Thoracic aorta (tissue), 2 donors: ENCODE results near the gene SETDB1. TPM values are rescaled to one million over a fixed set of nuclear protein-coding genes. Genes with fewer than 3 reads are reported as not detected.
A peak's percentile ranks its signal among the peaks of the same experiment; 100 is the strongest.

Source experiments
- ATAC-seq: fragments of 150-250 bp; one replicate; pipeline ENCODE4 v1.8.0; 2017; ENCODE audit warnings: low read depth; ENCODE audit not compliant: insufficient number of reproducible peaks, low FRiP score
- DNase-seq: peaks from one replicate; pipeline ENCODE4 v3.0.0-alpha.2; 2020; ENCODE audit warnings: low spot score
- H3K27ac ChIP-seq, 2 donors: fragments of 200-600 bp; sonication (generic); 1 replicate in 1 of 2; 2 replicates in 1 of 2; pipeline ENCODE4 v1.5.1; 2016; ENCODE audit warnings: mild to moderate bottlenecking in 2 of 2, moderate library complexity in 2 of 2
- H3K27me3 ChIP-seq: fragments of 200-600 bp; sonication (generic); replicated peaks from 2 replicates; pipeline ENCODE4 v1.6.0; 2016; ENCODE audit warnings: mild to moderate bottlenecking; ENCODE audit not compliant: insufficient read depth
- H3K36me3 ChIP-seq: fragments of 200-600 bp; sonication (generic); one replicate; pipeline ENCODE4 v1.5.1; 2016
- H3K4me1 ChIP-seq, 2 donors: fragments of 200-600 bp; sonication (generic); 1 replicate in 1 of 2; 2 replicates in 1 of 2; pipeline versions ENCODE4 v1.5.1 to v1.6.0; 2016; ENCODE audit warnings: low read depth in 2 of 2, mild to moderate bottlenecking in 1 of 2; ENCODE audit not compliant: control insufficient read depth in 1 of 2
- H3K4me3 ChIP-seq: fragments of 200-600 bp; sonication (generic); 2 replicates; pipeline ENCODE4 v1.5.1; 2016; ENCODE audit warnings: mild to moderate bottlenecking
- H3K9me3 ChIP-seq: fragments of 200-600 bp; sonication (generic); 2 replicates; pipeline ENCODE4 v1.5.1; 2016
- CTCF ChIP-seq: fragments of 200-600 bp; sonication (generic); IDR thresholded peaks from one replicate; pipeline ENCODE4 v1.5.1; 2019; ENCODE audit warnings: antibody characterized with exemption
- total RNA-seq, 2 donors: library from RNA; depleted of rRNA; stranded (reverse); fragments of >200 nt; gene quantifications; one replicate each; pipeline versions ENCODE4 v1.1.0 to v1.2.3, GENCODE V29; 2016

The SETDB1 gene
- total RNA-seq, 2 donors from 2014 or later = 38.9 to 42.7 TPM

DNA sequence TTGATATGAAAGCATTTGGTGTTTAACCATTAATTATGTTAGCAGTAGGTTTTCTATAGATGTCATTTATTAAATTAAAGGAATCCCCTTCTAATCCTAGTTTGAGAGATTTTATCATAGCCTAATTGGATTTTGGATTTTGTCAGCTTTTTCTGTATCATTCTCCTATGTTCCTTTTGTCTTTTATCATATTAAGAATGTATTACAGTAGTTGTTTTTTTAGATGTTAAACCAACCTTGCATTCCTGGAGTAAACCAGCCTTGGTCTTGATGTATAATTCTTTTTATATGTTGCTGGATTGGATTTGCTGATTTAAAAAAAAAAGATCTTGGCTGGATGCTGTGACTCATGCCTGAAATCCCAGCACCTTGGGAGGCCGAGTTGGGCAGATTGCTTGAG, 5.6 kb downstream of the SETDB1 start:
- ATAC-seq = no peak

DNA sequence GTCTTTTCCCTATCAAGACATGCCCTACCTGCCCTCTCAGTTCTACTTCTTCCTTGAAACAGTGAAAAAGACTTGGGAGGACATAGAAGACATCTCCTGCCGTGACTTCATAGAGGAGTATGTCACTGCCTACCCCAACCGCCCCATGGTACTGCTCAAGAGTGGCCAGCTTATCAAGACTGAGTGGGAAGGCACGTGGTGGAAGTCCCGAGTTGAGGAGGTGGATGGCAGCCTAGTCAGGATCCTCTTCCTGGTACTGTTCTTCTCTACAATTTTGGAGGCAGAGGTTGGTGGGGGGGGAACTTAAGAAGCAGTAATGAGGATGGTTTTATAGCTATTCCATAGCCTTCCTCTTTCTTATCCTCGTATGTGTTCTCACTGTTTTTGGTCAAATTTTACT, 18.7 kb downstream of the SETDB1 start:
- TF ChIP-seq CTCF = no peak
- Histone ChIP-seq H3K27me3 (no peaks in the 10 kb centered on the region), H3K27ac (peak overlapping the region; percentile 11 to 24), H3K4me3 (no peak overlapping the region), H3K36me3 (peaks cover 75% of the 10 kb centered on the region), H3K9me3 (no peaks in the 10 kb centered on the region), H3K4me1 (peaks cover 0 to 7% of the 10 kb centered on the region in 2 donors)
- ATAC-seq (no peak), DNase-seq (no peak)

More for the DNA sequence above, 5.6 kb downstream of the SETDB1 start:
- TF ChIP-seq CTCF = no peak
- no peak for DNase-seq
- H3K4me3 ChIP-seq = no peak overlapping the region
- H3K36me3 ChIP-seq = peaks cover 23% of the 10 kb centered on the region
- no peaks in the 10 kb centered on the region for H3K27me3 ChIP-seq
- H3K9me3 ChIP-seq = peaks cover 6% of the 10 kb centered on the region
- peaks cover 4 to 13% of the 10 kb centered on the region in 2 donors for H3K4me1 ChIP-seq
- H3K27ac ChIP-seq = no peak overlapping the region

DNA sequence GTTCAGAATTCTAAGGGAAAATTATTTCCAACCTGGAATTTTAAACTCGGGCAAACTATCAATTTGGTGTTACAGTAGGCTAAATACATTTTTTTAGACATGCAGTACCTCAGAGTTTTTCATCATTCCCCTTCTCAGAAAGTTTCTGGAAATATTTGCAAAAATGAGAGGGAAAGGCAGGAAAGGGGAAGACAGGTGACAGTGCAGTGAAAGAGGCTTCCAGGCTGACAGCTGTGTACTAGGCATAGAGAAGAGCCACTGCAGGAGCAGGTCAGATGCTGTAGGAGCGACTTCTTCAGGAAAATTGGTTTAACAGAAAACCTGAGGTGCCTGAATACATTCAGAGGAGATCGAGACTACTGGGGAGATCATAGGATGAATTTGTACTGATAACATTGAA, 28.5 kb downstream of the SETDB1 start:
- ATAC-seq = no peak
- Histone ChIP-seq H3K36me3 (peaks cover 42% of the 10 kb centered on the region), H3K4me3 (no peak overlapping the region), H3K4me1 (no peaks in the 10 kb centered on the region), H3K27ac (no peak overlapping the region), H3K9me3 (no peaks in the 10 kb centered on the region), H3K27me3 (no peaks in the 10 kb centered on the region)
- no peak for TF ChIP-seq CTCF
- DNase-seq = no peak

DNA sequence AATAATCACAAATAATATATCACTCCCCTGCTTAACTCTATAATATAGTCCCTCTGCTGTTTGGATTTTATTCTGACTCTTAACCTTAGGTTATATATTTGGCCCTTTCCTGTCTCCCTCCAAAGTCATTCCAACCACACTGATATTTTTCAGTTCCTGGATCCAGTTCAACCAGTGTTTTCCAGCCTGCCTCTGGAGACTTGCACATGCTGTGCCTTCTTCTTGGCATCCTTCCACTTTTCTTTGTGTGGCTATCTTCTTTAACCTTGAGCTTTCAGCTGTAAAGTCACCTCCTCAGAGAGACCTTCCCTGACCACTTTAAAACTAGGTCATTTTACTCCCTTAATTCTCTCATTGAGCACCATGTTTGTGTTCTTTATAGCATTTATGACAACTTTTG, 29.1 kb downstream of the SETDB1 start:
- Histone ChIP-seq H3K27ac (no peak overlapping the region), H3K9me3 (no peaks in the 10 kb centered on the region), H3K4me1 (no peaks in the 10 kb centered on the region), H3K27me3 (no peaks in the 10 kb centered on the region), H3K36me3 (peaks cover 47% of the 10 kb centered on the region), H3K4me3 (no peak overlapping the region)
- no peak for ATAC-seq
- DNase-seq = no peak
- TF ChIP-seq CTCF = no peak

GRCh38 chr1:150957666-150958065, 31.5 kb downstream of the SETDB1 start:
- Histone ChIP-seq H3K9me3 (no peaks in the 10 kb centered on the region), H3K4me3 (no peak overlapping the region), H3K36me3 (peaks cover 50% of the 10 kb centered on the region), H3K27me3 (no peaks in the 10 kb centered on the region), H3K27ac (no peak overlapping the region), H3K4me1 (no peaks in the 10 kb centered on the region)
- ATAC-seq (no peak), DNase-seq (no peak)
- no peak for TF ChIP-seq CTCF
